Colon (tissue), 2 donors: ENCODE data around the gene EFHD1.

Experiments used
- FAIRE-seq: peaks from 2 replicates; lab custom pipeline; 2012; peaks lifted over from hg19 to GRCh38; lab: Jason Lieb, UNC
- donor health status: control.
- donor health status: control.

The EFHD1 gene

GRCh38 chr2:232633413-232634205, at the start of gene EFHD1:
EFHD1 (plus strand) TSS chr2:232633604; CDS start chr2:232633705, 101 bp downstream.
- FAIRE-seq = no peak

- FAIRE-seq = no peak
Observed at GRCh38 chr2:232584238-232584637, 49.2 kb upstream of the EFHD1 start.

GRCh38 chr2:232586943-232587505, 46.4 kb upstream of the EFHD1 start:
- FAIRE-seq = no peak

GRCh38 chr2:232587512-232587911, 45.9 kb upstream of the EFHD1 start:
- FAIRE-seq = no peak

GRCh38 chr2:232588031-232588430, 45.4 kb upstream of the EFHD1 start:
- FAIRE-seq = no peak

GRCh38 chr2:232588680-232589585, 44.5 kb upstream of the EFHD1 start:
- FAIRE-seq = no peak

GRCh38 chr2:232592772-232593395, 40.5 kb upstream of the EFHD1 start:
- no peak for FAIRE-seq

GRCh38 chr2:232593982-232594381, 39.4 kb upstream of the EFHD1 start:
- no peak for FAIRE-seq

- FAIRE-seq = no peak
Observed at GRCh38 chr2:232597362-232598079, 35.9 kb upstream of the EFHD1 start.

- no peak for FAIRE-seq
Observed at GRCh38 chr2:232598293-232598692, 35.1 kb upstream of the EFHD1 start.

- no peak for FAIRE-seq
Observed at GRCh38 chr2:232600053-232600773, 33.2 kb upstream of the EFHD1 start.

GRCh38 chr2:232603283-232603682, 30.1 kb upstream of the EFHD1 start:
- FAIRE-seq = no peak

- FAIRE-seq = no peak
Observed at GRCh38 chr2:232604535-232604934, 28.9 kb upstream of the EFHD1 start.

- no peak for FAIRE-seq
Observed at GRCh38 chr2:232607011-232607410, 26.4 kb upstream of the EFHD1 start.

GRCh38 chr2:232609607-232610006, 23.8 kb upstream of the EFHD1 start:
- FAIRE-seq = no peak

- FAIRE-seq = no peak
Observed at GRCh38 chr2:232610081-232610480, 23.3 kb upstream of the EFHD1 start.

GRCh38 chr2:232611061-232611460, 22.3 kb upstream of the EFHD1 start:
- no peak for FAIRE-seq

GRCh38 chr2:232611559-232612218, 21.7 kb upstream of the EFHD1 start:
- no peak for FAIRE-seq

- peak; percentile 21 for FAIRE-seq
Observed at GRCh38 chr2:232613538-232614134, 19.8 kb upstream of the EFHD1 start.

GRCh38 chr2:232615339-232615738, 18.1 kb upstream of the EFHD1 start:
- FAIRE-seq = no peak
